HG03066 (cell line): ENCODE data around the gene IZUMO4.

Experiments used
- ATAC-seq: cut with Tn5 transposase; IDR thresholded peaks from one replicate; pipeline ENCODE4 v1.9.1; 2021; ENCODE audit warnings: low read depth; ENCODE audit not compliant: unreplicated experiment

The IZUMO4 gene

GRCh38 chr19:2096480-2097202 is at the start of gene IZUMO4:
Gene IZUMO4, plus strand, starts transcription at chr19:2096915. Its CDS starts 31 bp downstream, at chr19:2096946.
- ATAC-seq = peak; percentile 52

- no peak for ATAC-seq
These were observed 49.7 kb upstream of the IZUMO4 start for GRCh38 chr19:2047076-2047448.

GRCh38 chr19:2047449-2048103 is 49.1 kb upstream of the IZUMO4 start:
- no peak for ATAC-seq

GRCh38 chr19:2048104-2048958 is 48.4 kb upstream of the IZUMO4 start:
- ATAC-seq = no peak

GRCh38 chr19:2048959-2049740 is 47.6 kb upstream of the IZUMO4 start:
- no peak for ATAC-seq

- ATAC-seq = no peak
These were observed 46.9 kb upstream of the IZUMO4 start for GRCh38 chr19:2049741-2050348.

GRCh38 chr19:2050349-2050990 is 46.2 kb upstream of the IZUMO4 start:
- no peak for ATAC-seq

- peak; percentile 51 for ATAC-seq
These were observed 45.5 kb upstream of the IZUMO4 start, which contains the start of gene MKNK2 for GRCh38 chr19:2050991-2051772. Gene MKNK2, minus strand, starts transcription at chr19:2051244. Its CDS starts 393 bp downstream, at chr19:2050851.

GRCh38 chr19:2051773-2052704 is 44.7 kb upstream of the IZUMO4 start:
- ATAC-seq = no peak

- no peak for ATAC-seq
These were observed 42.9 kb upstream of the IZUMO4 start for GRCh38 chr19:2053601-2054389.

GRCh38 chr19:2054763-2055162 is 42.0 kb upstream of the IZUMO4 start:
- no peak for ATAC-seq

- no peak for ATAC-seq
These were observed 40.5 kb upstream of the IZUMO4 start for GRCh38 chr19:2055931-2056836.

GRCh38 chr19:2056837-2057192 is 39.9 kb upstream of the IZUMO4 start:
- ATAC-seq = no peak

GRCh38 chr19:2057484-2058469 is 38.9 kb upstream of the IZUMO4 start:
- ATAC-seq = no peak
